HG03103 (cell line): Measurements from ENCODE around the gene PIGC.
A peak's percentile ranks its signal among the peaks of the same experiment; 100 is the strongest.

ENCODE experiments used
- ATAC-seq: cut with Tn5 transposase; IDR thresholded peaks from one replicate; pipeline ENCODE4 v1.9.1; 2021; ENCODE audit warnings: low read depth; ENCODE audit not compliant: unreplicated experiment

Gene PIGC

DNA sequence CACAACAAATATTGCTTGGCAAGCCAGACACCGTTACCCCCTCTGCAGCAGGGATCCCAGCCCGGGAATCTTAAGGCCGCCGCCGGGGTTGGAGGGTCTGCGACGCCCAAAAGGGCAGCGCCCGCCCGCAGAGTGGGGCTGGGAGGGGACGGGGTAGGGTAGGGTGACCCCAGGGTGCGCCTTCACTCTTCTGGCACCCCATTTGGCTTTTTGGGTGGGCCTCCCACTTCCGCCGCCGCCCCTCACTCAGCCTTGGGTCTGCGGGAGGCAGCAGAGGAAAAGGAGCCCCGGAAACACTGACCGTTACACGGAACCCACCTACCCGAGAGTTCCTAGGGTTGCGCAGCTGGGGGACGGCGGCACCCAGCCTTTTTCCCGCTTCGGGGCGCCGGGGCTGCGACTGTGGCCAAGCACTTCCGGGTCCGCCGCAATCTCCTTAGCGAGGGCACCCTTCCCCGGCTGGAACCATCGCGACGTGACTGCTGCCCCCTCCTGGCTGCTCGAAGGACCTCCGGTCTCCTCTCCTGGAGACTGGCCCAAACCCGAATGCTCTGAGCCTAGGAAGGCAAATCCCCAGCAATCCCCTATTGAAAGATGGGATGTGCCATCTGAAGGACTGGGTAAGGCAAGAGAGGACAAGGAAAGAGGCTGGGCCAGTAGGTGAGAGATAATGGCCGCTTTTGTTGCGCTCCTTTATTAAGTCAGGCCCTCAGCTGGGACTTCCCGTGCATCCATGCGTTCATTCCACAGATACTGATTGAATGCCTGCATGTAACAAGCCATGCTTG is at the start of gene PIGC:
TSS of gene PIGC (minus strand) at position 404 of the 788 bp plus-strand sequence. CDS start 1,447 bp downstream, outside the sequence.
- ATAC-seq: peak; percentile 97

GRCh38 chr1:172492421-172492820 is 48.6 kb upstream of the PIGC start:
- no peak for ATAC-seq

- no peak for ATAC-seq
Measured at GRCh38 chr1:172489847-172490246, 46.0 kb upstream of the PIGC start.

DNA sequence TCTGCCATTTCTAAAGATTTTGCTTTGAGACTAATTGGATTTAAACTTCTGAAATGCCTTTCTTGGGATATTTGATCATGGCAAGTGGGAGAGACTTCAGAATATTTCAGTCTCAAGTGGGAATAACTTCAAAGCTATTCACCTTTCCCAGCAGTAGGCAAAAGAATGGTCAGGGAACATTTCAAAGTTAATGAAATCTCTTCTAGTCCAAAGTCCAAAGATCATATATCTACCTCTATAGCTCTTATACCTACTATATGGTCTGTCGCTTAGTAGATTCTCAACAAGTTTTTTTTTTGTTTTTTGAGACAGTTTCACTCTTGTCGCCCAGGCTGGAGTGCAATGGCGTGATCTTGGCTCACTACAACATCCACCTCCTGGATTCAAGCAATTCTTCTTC is 44.5 kb upstream of the PIGC start:
- ATAC-seq: no peak

DNA sequence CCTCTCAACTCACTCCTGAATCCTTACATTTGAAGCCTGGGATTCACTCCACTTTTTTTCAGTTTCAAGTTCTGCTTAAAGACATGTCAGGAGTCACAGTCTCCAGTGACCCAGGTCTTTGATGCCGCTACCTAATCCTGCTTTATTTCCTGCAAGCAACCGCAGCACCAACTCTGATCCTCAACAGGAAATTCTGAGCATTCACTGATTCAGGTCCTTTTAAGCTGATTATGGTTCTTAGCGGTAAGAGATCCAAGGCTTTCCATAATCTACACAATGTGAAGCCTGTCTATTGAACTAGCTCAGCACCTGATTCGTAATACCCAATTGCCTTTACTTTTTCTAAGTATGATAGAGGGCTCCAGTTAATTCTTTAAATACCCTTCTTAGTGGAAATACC is 43.7 kb upstream of the PIGC start:
- no peak for ATAC-seq

GRCh38 chr1:172486805-172487454 is 43.1 kb upstream of the PIGC start:
- ATAC-seq: no peak

GRCh38 chr1:172485626-172486025 is 41.8 kb upstream of the PIGC start:
- ATAC-seq: no peak

DNA sequence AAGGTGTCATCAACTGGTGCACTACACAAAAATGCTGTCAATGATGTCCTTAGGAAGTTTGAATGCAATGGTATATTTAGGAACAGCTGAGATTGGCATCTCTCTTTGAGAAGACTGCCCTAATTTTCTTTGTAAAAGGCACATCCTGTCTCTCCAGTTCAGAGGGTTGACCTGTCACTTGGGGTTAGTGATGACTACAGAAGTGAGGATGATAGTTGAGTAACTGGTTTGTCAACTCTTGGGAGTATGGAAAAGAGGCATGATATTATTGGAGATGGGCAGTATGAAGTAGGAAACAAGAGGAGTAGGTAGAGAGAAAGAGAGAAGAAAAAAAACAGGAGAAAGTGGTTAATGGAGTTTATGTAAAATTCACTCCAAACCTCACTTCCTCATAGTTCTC is 40.4 kb upstream of the PIGC start:
- no peak for ATAC-seq

DNA sequence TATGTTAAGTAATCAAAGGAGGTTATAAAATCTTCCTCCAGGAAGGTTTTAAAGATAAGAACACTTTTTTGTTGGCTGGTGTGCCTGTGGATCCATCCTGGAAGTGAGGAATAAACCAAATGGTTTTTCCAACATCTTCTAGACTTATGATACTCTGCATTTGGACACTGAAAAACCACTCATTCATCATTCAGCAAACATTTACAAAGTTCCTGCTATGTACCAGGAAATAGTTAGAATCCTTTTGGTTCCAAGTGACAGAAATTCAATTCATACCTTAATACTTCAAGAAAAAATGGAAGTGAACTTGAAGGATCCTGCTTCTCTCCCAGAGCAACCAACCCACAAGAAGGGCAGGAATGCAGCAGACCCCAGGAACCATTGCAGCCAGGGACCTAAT is 39.6 kb upstream of the PIGC start:
- no peak for ATAC-seq

DNA sequence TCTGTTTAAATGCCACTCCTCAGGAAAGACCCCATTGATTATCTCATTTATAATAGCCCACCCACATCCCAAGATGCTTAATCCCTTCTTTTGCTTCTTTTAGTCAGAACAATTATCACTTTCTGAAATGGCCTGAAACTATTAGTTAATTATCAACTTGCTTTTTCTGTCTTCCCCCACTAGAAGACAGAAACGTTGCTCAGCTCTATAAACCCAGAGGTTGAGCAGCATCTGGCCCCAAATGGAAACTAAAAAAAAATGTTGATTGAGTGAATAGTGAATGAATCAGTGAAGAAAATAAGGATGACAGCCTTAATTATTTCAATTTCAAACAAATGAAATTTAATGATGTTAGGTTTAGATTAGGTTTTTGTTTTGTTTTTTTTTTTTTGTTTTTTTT is 38.2 kb upstream of the PIGC start:
- no peak for ATAC-seq

DNA sequence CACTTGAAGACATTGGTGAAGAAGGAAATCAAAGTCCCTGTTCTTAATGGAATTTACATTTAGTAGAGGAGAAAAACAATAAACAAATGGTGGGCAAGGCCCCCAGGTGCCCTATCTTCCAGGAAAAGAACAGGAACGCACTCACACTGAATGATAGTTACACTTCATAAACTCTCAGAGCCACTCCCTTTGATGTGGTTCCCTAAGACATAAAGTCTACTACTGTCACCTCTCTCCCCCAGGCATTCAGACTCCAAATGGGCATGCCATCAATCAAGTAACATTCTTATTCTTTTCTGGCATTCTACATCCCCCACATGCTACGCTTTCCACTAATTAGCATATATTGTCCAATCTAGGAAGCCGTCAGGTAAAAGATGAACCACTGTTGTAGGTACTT is 36.6 kb upstream of the PIGC start:
- no peak for ATAC-seq

DNA sequence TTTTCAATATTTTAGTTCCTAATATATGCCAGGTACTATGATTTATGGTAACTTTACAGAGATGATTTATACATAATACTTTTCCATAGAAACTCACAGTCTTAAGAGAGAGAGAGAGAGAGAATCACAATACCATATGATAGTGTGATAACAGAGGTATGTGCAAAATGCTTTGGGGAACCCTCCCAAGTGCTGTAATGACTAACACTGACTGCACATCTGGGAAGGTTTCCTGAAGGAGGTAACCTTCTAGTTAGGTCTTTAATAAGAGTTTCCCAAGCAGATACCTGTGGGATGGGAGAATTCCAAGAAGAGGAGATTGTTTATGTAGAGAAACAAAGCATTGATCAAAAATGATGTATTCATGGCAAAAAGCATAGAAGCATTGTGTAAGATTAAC is 34.6 kb upstream of the PIGC start:
- ATAC-seq: no peak

DNA sequence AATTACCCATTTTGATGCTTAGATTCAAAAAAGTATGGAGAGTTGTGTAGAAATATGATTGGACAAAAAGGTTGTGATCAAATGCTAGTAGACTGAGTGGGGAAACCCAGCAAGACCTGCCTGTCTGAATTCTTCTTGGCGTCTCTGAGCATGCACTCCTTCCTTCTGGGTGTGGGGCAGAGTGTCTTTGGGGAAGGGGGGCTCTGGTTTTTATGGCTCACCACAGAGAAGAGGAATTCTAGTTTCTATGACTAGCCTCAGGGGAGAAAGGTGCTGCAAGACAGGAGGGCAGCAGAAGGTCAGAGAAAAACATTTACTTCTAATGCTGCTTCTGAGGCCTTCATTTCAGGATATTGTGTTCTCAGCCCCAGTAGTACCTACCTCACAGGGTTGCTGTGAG is 33.9 kb upstream of the PIGC start:
- ATAC-seq: no peak

DNA sequence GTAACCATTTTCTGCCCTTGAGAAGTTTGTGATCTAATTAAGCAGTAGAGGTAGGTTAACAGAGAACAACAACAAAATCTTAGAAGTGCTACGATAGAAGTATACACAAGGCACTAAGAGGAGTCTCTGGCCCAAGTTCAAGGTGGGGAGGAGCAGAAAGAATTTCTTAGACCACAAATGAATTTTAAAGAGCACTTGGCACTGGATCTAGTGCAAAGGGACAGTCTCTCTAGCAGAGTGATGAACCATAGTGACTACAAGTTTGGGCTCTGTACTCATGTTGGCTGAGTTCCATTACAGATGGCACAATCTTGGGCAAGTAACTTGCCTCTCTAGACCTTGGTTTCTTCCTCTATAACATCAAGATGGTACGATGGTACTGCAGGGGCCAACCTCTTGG is 33.3 kb upstream of the PIGC start:
- ATAC-seq: no peak

DNA sequence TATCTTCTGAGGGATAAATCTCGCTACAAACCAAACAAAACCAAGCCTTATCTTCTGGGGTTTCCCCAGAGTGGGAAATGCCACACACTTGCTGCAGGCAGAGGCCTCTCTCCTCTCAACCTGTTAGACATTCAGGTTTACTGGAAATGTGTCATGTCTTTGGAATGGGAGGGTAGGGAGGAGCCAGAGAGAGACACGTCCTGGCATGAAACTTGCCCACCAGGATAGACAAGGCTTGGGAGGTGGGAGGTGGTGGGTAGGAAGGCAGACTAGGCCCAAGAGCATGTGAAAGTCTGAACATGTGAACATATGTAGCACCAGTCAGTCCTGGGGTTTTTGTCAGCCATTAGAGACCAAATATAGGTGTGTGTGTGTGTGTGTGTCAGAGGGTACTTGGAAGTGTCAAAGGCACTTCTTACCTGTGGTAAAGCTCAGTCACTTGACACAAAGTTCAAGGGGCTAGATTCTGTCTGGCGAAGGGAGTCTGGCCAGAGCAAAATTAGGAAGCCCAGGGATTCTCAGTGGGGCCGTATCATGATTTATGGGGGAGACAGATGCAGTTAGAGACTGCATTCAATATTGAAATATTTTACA is 32.4 kb upstream of the PIGC start:
- no peak for ATAC-seq

- no peak for ATAC-seq
Measured at GRCh38 chr1:172473842-172474241, 30.0 kb upstream of the PIGC start.

GRCh38 chr1:172473302-172473701 is 29.4 kb upstream of the PIGC start:
- ATAC-seq: no peak

DNA sequence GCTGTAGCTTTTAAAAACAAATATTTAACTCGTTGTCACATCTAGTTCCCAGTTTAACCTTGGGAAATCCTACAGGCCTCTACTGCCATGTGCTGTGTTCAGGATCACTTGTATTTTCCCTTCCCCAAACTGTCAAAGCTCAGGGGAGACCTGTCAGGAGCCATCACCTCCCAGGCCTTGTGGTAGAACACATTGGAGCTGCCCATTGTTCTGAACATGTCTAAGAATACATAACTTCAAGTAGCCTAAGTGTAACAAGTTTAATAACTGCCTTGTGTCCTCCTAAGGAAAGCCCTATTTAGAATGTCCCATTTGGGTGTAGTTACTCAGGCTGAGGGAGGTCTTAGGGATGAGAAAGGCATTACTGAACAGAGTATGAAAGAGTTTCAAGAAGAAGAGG is 28.6 kb upstream of the PIGC start:
- ATAC-seq: no peak

DNA sequence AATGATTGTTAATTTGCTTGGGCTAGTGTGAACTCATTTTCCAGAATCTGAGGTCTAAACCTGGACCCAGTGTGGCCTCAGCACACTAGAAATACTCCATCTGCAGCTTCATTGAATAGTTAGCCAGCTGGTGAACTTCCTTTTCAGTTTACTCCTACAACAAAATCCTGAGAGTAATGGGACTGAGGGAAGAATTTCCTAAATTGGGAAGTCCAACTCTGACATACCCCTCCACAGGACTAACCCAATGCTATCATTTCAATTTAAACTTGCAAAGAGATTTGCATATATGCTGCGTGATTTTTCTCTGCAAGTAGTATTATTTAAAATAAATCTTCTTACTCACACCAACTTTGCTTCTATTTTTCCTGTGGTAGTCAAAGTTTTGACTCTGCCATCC is 27.8 kb upstream of the PIGC start:
- no peak for ATAC-seq

GRCh38 chr1:172470149-172470548 is 26.3 kb upstream of the PIGC start:
- no peak for ATAC-seq

GRCh38 chr1:172469717-172470116 is 25.8 kb upstream of the PIGC start:
- no peak for ATAC-seq

DNA sequence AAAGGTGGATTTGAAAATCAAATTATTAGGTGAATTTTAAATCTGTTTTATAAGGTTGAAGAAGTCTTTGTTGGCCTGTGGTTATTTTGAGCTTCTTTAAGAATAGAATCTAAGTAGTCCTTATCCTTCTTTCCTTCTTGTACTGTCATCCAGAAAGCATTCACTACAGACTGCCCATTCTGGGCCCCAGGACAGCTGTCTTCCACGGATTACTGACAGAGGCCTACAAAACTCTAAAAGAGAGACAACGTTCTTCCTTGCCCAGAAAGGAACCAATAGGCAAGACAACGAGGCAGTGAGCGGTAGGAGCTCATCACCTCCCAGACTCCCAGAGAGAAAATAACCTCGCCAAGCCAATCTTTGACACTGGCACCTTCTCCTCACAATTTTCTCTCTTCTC is 24.4 kb upstream of the PIGC start:
- ATAC-seq: no peak
